GM12801 (cell line): Measurements from ENCODE around the gene NR3C2.

Source experiments
- CTCF ChIP-seq: IDR thresholded peaks from one replicate; pipeline ENCODE4 v1.5.1; 2011; ENCODE audit warnings: control low read depth; ENCODE audit not compliant: insufficient read length; ENCODE audit errors: extremely low read depth

The NR3C2 gene

GRCh38 chr4:148245015-148245414, 197.2 kb downstream of the NR3C2 start:
- no peak for TF ChIP-seq CTCF

GRCh38 chr4:148243837-148244236, 198.4 kb downstream of the NR3C2 start:
- no peak for TF ChIP-seq CTCF

GRCh38 chr4:148240241-148240640, 202.0 kb downstream of the NR3C2 start:
- TF ChIP-seq CTCF, result no peak

GRCh38 chr4:148239494-148239985, 202.7 kb downstream of the NR3C2 start:
- TF ChIP-seq CTCF, result no peak

- no peak for TF ChIP-seq CTCF
Measured at GRCh38 chr4:148238811-148239493, 203.3 kb downstream of the NR3C2 start.

GRCh38 chr4:148238086-148238485, 204.1 kb downstream of the NR3C2 start:
- TF ChIP-seq CTCF, result no peak

- no peak for TF ChIP-seq CTCF
Measured at GRCh38 chr4:148235809-148236208, 206.4 kb downstream of the NR3C2 start.
